22Rv1 (cell line): ENCODE results near the gene VSIG8.

Experiments
- ZFX ChIP-seq: fragments of 450-650 bp; IDR thresholded peaks from 2 replicates; pipeline ENCODE4 v1.6.1; 2017; ENCODE audit warnings: antibody characterized with exemption, borderline replicate concordance
- TF ChIP-seq, protein P1 (sequence below): fragments of 450-650 bp; IDR thresholded peaks from 2 replicates; pipeline ENCODE4 v1.5.1; 2017; ENCODE audit warnings: mild to moderate bottlenecking

- TF ChIP-seq, protein P1, sequence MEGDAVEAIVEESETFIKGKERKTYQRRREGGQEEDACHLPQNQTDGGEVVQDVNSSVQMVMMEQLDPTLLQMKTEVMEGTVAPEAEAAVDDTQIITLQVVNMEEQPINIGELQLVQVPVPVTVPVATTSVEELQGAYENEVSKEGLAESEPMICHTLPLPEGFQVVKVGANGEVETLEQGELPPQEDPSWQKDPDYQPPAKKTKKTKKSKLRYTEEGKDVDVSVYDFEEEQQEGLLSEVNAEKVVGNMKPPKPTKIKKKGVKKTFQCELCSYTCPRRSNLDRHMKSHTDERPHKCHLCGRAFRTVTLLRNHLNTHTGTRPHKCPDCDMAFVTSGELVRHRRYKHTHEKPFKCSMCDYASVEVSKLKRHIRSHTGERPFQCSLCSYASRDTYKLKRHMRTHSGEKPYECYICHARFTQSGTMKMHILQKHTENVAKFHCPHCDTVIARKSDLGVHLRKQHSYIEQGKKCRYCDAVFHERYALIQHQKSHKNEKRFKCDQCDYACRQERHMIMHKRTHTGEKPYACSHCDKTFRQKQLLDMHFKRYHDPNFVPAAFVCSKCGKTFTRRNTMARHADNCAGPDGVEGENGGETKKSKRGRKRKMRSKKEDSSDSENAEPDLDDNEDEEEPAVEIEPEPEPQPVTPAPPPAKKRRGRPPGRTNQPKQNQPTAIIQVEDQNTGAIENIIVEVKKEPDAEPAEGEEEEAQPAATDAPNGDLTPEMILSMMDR = no peak
- TF ChIP-seq ZFX = no peak
These were observed 5.2 kb upstream of the VSIG8 start for GRCh38 chr1:159867664-159868026.
